Lung (tissue), 12 donors: ENCODE results near the gene GOLGA7B. TPM values are rescaled to one million over a fixed set of nuclear protein-coding genes. Genes with fewer than 3 reads are reported as not detected.

Source experiments
- ATAC-seq: fragments of 200-7000 bp; cut with Tn5 transposase; one replicate; pipeline ENCODE4 v1.9.1; 2020; ENCODE audit warnings: moderate number of reproducible peaks; ENCODE audit not compliant: insufficient read depth, low FRiP score
- DNase-seq, 3 donors: peaks; one replicate each; pipeline ENCODE4 v3.0.0-alpha.2; 2013 to 2017
- H3K27ac ChIP-seq, 2 donors: one replicate each; pipeline ENCODE4 v1.5.1; 2013; ENCODE audit warnings: mild to moderate bottlenecking in 2 of 2, moderate library complexity in 2 of 2, control low read depth in 1 of 2, inconsistent platforms in 1 of 2, low read depth in 1 of 2, low read length in 1 of 2
- H3K27me3 ChIP-seq, 3 donors: one replicate each; pipeline ENCODE4 v1.5.1; 2013; ENCODE audit warnings: low read length in 2 of 3; ENCODE audit not compliant: control insufficient read depth in 3 of 3, insufficient read depth in 3 of 3
- H3K36me3 ChIP-seq, 4 donors: one replicate each; pipeline ENCODE4 v1.5.1; 2013; ENCODE audit warnings: low read length in 4 of 4, mild to moderate bottlenecking in 1 of 4, moderate library complexity in 1 of 4; ENCODE audit not compliant: control insufficient read depth in 4 of 4, insufficient read depth in 4 of 4
- H3K4me1 ChIP-seq, 5 donors: one replicate each; pipeline ENCODE4 v1.5.1; 2013; ENCODE audit warnings: low read length in 5 of 5, mild to moderate bottlenecking in 2 of 5, moderate library complexity in 1 of 5; ENCODE audit not compliant: control insufficient read depth in 5 of 5, insufficient read depth in 5 of 5
- H3K4me3 ChIP-seq: one replicate; pipeline ENCODE4 v1.5.1; 2013; ENCODE audit warnings: mild to moderate bottlenecking, control low read depth, moderate library complexity
- H3K9ac ChIP-seq, 2 donors: one replicate each; pipeline ENCODE4 v1.5.1; 2013; ENCODE audit warnings: low read length in 2 of 2, control low read depth in 1 of 2; ENCODE audit not compliant: insufficient read depth in 1 of 2
- H3K9me3 ChIP-seq, 4 donors: one replicate each; pipeline ENCODE4 v1.5.1; 2013; ENCODE audit warnings: low read length in 3 of 4, mild to moderate bottlenecking in 1 of 4, moderate library complexity in 1 of 4; ENCODE audit not compliant: control insufficient read depth in 4 of 4, insufficient read depth in 3 of 4
- CTCF ChIP-seq: IDR thresholded peaks from 2 replicates; pipeline ENCODE4 v1.5.1; 2012; ENCODE audit warnings: mild to moderate bottlenecking; ENCODE audit errors: control extremely low read depth, extremely low read depth
- WGBS, 2 donors: extraction: QIAGEN DNeasy Blood & Tissue Kit; methylation state at CpG; one replicate each; pipeline ENCODE4 v1.1.7; 2013; 5-methylcytosine and 5-hydroxymethylcytosine counted together
- polyA plus RNA-seq, 2 donors: library from polyadenylated mRNA; stranded (reverse); fragments of 200-250 nt; gene quantifications; one replicate each; pipeline ENCODE4 v1.2.1, GENCODE V29; 2013
- total RNA-seq, 2 donors: library from RNA; depleted of rRNA in 1 of 2; stranded (reverse); fragments of >200 nt in 1 of 2; gene quantifications; one replicate each; pipeline ENCODE4 v1.2.1, GENCODE V29; 2014 to 2021
- donor health status: control.
- donor health status: control.
- donor health status: Bipolar disorder and iron deficiency.
- donor health status: healthy.
- donor health status: DM: yes; HTN: yes; CAD: no.

GOLGA7B gene
- total and polyA plus RNA-seq, 4 donors = 0.23 to 1.2 (median 0.74) TPM

GRCh38 chr10:97866524-97867219 is 17.0 kb downstream of the GOLGA7B start:
- TF ChIP-seq CTCF = no peak
- Histone ChIP-seq H3K4me1 (peaks cover 0 to 10% (median 2%) of the 10 kb centered on the region in 5 donors), H3K36me3 (no peaks in the 10 kb centered on the region), H3K9ac (no peak overlapping the region), H3K4me3 (no peak overlapping the region), H3K27ac (no peak overlapping the region), H3K27me3 (peaks cover 0 to 15% (median 0%) of the 10 kb centered on the region in 3 donors), H3K9me3 (no peaks in the 10 kb centered on the region)
- DNase-seq = no peak
- WGBS, 2 donors = 93 to 94% methylated on average over 10 of the region's 10 CpGs
- no peak for ATAC-seq

DNA sequence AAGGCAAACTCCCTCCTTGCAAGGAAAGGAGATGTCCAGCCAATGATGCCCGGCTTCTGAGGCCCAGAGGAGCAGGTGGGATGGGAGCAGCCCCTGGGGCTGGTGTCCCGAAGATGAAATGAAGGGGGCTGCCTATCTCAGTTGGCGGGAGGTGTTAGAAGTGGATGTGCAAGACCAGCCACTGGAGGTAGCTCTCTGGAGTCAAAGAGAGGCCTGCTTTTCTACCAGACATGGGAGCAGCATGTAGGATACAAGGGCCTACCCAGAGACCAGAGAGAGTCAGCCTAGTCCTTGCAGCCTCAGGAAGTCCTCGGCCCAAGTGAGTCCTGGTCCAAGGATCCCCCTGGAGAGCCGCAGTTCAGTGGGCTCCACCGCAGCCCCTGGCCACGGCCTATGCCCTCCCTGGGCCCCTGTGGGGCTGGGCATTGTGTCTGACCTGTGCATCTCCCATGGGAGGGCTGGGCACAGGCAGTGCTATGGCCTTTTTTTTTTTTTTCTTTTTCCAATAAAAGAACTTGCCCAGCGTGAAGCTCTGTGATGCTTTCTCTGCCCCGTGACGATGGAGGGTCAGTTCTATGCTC is 17.7 kb downstream of the GOLGA7B start:
- DNase-seq = no peak
- no peak for TF ChIP-seq CTCF

GRCh38 chr10:97868134-97868685 is 18.6 kb downstream of the GOLGA7B start:
- ATAC-seq = no peak
- Histone ChIP-seq H3K9me3 (no peaks in the 10 kb centered on the region), H3K4me1 (peaks cover 0 to 10% (median 2%) of the 10 kb centered on the region in 5 donors), H3K27me3 (peaks cover 0 to 12% (median 0%) of the 10 kb centered on the region in 3 donors), H3K9ac (no peak overlapping the region), H3K27ac (no peak overlapping the region), H3K36me3 (no peaks in the 10 kb centered on the region), H3K4me3 (no peak overlapping the region)
- TF ChIP-seq CTCF = no peak
- no peak for DNase-seq
- 84 to 88% methylated on average over 4 of the region's 4 CpGs for WGBS, 2 donors

More for the DNA sequence above, 17.7 kb downstream of the GOLGA7B start:
- 91 to 93% methylated on average over 10 of the region's 10 CpGs for WGBS, 2 donors
- H3K9me3 ChIP-seq = no peaks in the 10 kb centered on the region
- no peak overlapping the region for H3K27ac ChIP-seq
- ATAC-seq = no peak
- no peak overlapping the region for H3K4me3 ChIP-seq
- no peak overlapping the region for H3K9ac ChIP-seq
- peaks cover 0 to 15% (median 0%) of the 10 kb centered on the region in 3 donors for H3K27me3 ChIP-seq
- H3K36me3 ChIP-seq = no peaks in the 10 kb centered on the region
- H3K4me1 ChIP-seq = peaks cover 0 to 10% (median 2%) of the 10 kb centered on the region in 5 donors
